Activated T-cell treated with anti-CD3 and anti-CD28 coated beads, Interleukin-2, amount 50 U/mL, for 24 hours (primary cell): ENCODE measurements around the gene FAM13A.
"Not testable (repeated sequence)": the region's sequence is repeated elsewhere in the genome, so short reads cannot be mapped to it uniquely, and the experiment has no call there.

Source experiments
- DNase-seq: peaks from one replicate; pipeline ENCODE4 v3.0.0-alpha.2; 2020
- H3K27ac Mint-ChIP-seq: 2 replicates; pipeline ENCODE4 v1.8.0; 2020; ENCODE audit warnings: mild to moderate bottlenecking, mixed read lengths
- H3K27me3 Mint-ChIP-seq: 2 replicates; pipeline ENCODE4 v1.8.0; 2020; ENCODE audit warnings: mixed read lengths
- H3K36me3 Mint-ChIP-seq: 2 replicates; pipeline ENCODE4 v1.8.0; 2020; ENCODE audit warnings: low read depth, mixed read lengths
- H3K4me1 Mint-ChIP-seq: 2 replicates; pipeline ENCODE4 v1.8.0; 2020; ENCODE audit warnings: low read depth, mixed read lengths
- H3K4me3 Mint-ChIP-seq: 2 replicates; pipeline ENCODE4 v1.8.0; 2020; ENCODE audit warnings: mild to moderate bottlenecking, moderate library complexity, mixed read lengths
- H3K9me3 Mint-ChIP-seq: 2 replicates; pipeline ENCODE4 v1.8.0; 2020; ENCODE audit warnings: mixed read lengths

The FAM13A gene

DNA sequence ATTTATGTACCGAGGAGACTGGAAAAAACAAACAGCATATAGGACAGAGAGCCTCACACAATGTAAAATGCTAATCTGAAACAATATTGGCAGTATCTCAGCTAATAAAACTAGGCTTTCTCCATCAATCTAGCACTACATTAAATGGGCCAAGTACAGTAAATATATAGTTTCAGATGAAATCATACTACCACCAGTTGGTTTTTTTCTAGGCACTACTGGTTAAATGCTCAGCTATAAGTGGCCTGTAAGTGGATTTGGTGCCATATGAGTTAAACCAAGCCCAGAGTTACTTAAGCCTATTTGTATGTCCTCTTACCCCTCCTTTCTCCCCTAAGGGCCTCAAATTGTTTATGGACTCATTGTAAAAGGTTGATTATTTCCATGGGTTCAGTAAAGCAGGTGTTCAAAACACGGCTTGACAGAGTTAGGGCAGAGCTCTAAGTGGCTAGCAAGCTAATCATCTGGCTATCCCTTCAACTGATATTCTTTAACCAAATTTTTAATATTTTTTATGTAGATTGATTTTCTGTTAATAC lies 57.5 kb downstream of the FAM13A start:
- DNase-seq = no peak
- Mint-ChIP-seq H3K4me1 (peaks cover 5% of the 10 kb centered on the region), H3K27ac (no peak overlapping the region), H3K27me3 (no peaks in the 10 kb centered on the region), H3K4me3 (no peak overlapping the region), H3K36me3 (no peaks in the 10 kb centered on the region), H3K9me3 (no peaks in the 10 kb centered on the region)

DNA sequence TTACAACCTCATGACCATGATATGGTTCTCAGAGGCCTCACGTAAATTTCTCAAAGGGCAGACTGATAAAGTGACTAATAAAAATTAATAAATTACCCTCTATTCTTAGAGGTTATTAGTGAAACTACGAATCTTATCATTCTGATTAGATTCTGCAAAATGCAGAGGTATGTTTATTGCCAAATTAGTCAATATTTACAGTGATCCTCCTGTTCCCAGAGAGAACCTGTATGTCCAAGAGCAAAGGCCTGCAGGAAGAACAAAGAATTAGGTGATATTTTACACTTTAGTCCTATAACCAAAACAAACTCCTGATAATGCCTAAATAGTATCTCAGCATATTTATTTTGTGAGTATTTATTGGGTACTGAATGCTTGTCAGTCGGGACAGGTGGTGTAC lies 58.1 kb downstream of the FAM13A start:
- no peak for DNase-seq
- H3K4me3 Mint-ChIP-seq = no peak overlapping the region
- no peaks in the 10 kb centered on the region for H3K36me3 Mint-ChIP-seq
- peaks cover 5% of the 10 kb centered on the region for H3K4me1 Mint-ChIP-seq
- H3K27me3 Mint-ChIP-seq = no peaks in the 10 kb centered on the region
- H3K27ac Mint-ChIP-seq = no peak overlapping the region
- H3K9me3 Mint-ChIP-seq = no peaks in the 10 kb centered on the region

DNA sequence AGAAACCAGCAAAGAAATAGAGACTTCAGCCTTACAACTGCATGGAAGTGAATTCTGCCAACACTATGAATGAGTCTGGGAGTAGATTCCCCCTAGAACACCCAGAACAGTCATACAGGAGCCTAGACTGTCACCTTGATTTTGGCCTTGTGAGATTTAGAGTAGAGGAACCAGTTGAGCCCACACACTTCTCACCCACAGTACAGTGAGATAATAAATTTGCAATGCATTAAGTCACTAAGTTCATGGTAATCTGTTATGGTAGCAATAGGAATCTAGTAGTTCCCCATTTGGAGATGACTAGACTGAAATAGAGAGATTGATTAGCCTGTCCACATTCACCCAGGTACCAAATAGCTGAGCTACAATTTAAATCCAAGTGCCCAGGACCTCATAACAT lies 59.0 kb downstream of the FAM13A start:
- H3K9me3 Mint-ChIP-seq = no peaks in the 10 kb centered on the region

DNA sequence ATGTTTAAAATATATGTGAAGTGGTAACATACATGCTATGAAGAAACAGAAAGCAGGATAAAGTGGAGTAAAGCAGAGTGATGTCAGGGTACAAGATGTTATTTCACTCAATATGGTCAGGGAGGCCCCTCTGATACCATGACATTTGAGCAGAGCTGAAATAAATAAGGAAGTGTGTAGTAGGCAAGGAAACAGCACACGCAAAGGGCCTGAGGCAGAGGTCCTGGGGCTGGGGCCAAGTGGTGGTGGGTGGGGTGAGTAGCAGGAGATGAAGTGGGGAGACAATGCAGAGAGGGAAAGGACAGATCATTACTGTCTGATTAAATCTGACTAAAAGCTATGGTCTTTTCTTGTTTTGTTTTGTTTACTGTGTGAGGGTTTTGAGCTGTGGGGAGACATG lies 61.1 kb downstream of the FAM13A start:
- no peaks in the 10 kb centered on the region for H3K27me3 Mint-ChIP-seq
- no peak overlapping the region for H3K4me3 Mint-ChIP-seq
- H3K36me3 Mint-ChIP-seq = no peaks in the 10 kb centered on the region
- no peak for DNase-seq
- H3K9me3 Mint-ChIP-seq = no peaks in the 10 kb centered on the region
- no peak overlapping the region for H3K27ac Mint-ChIP-seq
- peaks cover 3% of the 10 kb centered on the region for H3K4me1 Mint-ChIP-seq

More for the DNA sequence above, 59.0 kb downstream of the FAM13A start:
- Mint-ChIP-seq H3K4me3 (no peak overlapping the region), H3K27me3 (no peaks in the 10 kb centered on the region), H3K27ac (no peak overlapping the region), H3K4me1 (peaks cover 5% of the 10 kb centered on the region), H3K36me3 (no peaks in the 10 kb centered on the region)
- DNase-seq = no peak

DNA sequence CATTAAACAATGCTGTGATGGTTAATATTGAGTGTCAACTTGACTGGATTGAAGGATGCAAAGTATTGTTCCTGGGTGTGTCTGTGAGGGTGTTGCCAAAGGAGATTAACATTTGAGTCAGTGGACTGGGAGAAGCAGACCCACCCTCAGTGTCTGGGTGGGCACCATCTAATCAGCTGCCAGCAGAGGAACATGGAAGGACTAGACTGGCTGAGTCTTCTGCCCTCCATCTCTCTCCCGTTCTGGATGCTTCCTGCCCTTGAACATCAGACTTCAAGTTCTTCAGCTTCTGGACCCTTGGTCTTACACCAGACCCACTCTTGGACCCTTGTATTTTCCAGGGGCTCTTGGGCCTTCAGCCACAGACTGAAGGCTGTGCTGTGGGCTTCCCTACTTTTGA lies 61.7 kb downstream of the FAM13A start:
- not testable (repeated sequence) for DNase-seq, H3K4me1 Mint-ChIP-seq, H3K4me3 Mint-ChIP-seq, H3K27me3 Mint-ChIP-seq, H3K36me3 Mint-ChIP-seq, H3K9me3 Mint-ChIP-seq, H3K27ac Mint-ChIP-seq

DNA sequence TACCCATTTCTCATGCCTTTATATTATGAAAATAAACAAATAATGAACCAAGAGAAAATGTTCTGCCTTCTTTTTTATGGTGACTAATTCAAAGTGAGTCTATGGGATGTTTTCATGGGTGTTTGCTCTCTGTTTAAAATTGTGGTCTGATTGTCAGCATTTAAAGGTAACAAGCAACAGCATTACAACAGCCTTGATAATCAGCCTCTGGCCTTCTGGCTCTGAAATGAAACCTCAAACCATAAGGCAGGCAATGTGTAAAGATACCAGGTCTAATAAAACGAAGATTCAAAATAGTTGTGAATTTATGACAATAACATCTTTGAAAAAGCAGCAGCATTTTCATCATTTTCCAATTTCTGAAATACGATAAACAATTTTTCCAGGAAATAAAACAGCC lies 63.7 kb downstream of the FAM13A start:
- Mint-ChIP-seq H3K27me3 (no peaks in the 10 kb centered on the region), H3K4me3 (no peak overlapping the region), H3K9me3 (no peaks in the 10 kb centered on the region), H3K4me1 (no peaks in the 10 kb centered on the region), H3K27ac (no peak overlapping the region), H3K36me3 (no peaks in the 10 kb centered on the region)
- DNase-seq = no peak

DNA sequence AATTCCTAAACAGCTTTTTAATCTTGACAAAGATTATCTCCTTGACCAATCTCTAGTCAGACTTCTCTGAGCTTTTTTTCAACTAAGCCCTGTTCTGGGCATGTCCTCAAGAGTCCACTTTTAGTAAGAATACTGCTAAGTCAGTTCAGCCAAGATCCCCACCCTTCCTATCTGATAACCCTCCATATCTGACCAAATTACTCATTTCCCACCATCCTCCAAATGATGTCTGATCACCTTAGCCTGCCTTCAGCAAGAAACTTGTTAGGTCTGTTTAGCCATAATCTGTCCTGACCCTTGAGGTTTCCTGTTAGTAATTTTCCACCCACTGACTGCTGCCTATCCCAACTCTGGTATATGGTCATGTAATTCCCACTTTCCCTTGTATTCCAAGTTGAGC lies 65.2 kb downstream of the FAM13A start:
- Mint-ChIP-seq H3K4me3 (no peak overlapping the region), H3K27ac (no peak overlapping the region), H3K27me3 (no peaks in the 10 kb centered on the region), H3K4me1 (no peaks in the 10 kb centered on the region), H3K36me3 (no peaks in the 10 kb centered on the region), H3K9me3 (no peaks in the 10 kb centered on the region)
- no peak for DNase-seq

DNA sequence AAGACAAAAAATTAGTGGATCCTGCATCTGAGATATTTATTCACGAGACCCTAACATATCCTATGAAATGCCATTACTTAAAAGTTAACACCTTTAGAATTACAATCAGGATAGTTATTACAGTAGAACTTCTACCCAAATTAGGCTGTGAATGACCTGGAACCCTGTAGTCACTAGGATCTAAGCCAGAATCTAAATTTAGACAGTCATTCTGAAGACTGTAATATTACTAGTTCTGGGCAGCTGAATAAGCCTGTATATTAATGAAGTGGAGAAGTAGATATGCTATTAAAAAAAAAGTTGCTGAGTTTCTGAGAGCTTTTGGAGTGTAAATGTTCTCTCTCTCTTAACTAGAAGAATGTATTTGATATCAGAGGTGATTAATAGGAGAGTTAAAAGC lies 67.0 kb downstream of the FAM13A start:
- Mint-ChIP-seq H3K36me3 (no peaks in the 10 kb centered on the region), H3K4me3 (no peak overlapping the region), H3K27ac (no peak overlapping the region), H3K4me1 (no peaks in the 10 kb centered on the region), H3K9me3 (no peaks in the 10 kb centered on the region), H3K27me3 (no peaks in the 10 kb centered on the region)
- DNase-seq = no peak

DNA sequence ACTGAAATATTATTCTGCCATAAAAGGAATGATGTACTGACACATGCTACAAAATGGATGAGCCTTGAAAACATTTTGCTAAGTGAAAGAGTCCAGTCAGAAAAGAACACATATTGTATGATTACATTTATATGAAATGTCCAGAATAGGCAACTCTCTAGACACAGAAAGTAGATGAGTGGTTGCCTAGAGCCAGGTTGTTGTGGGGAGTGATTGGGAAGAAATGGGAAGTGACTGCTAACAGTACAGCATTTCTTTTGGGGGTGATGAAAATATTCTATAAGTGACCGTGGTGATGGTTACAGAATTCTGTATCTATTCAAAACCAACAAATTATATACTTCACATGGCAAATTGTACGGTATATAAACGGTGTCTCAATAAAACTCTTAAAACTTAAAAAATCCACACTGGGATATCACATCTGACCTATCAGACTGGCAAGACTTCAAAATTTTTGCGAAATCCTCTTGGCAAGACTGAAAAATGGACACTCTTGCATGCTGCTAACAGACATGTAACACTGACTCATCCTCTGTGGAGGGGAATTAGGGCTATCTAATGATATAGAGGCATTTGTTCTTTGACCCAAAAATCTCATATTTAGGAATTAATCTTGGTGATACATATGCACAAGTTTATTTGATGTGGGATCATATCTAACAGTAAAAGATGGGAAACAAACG lies 71.8 kb downstream of the FAM13A start:
- Mint-ChIP-seq H3K4me1 (no peaks in the 10 kb centered on the region), H3K4me3 (no peak overlapping the region), H3K27ac (no peak overlapping the region), H3K36me3 (no peaks in the 10 kb centered on the region), H3K9me3 (no peaks in the 10 kb centered on the region), H3K27me3 (no peaks in the 10 kb centered on the region)
- DNase-seq = no peak

DNA sequence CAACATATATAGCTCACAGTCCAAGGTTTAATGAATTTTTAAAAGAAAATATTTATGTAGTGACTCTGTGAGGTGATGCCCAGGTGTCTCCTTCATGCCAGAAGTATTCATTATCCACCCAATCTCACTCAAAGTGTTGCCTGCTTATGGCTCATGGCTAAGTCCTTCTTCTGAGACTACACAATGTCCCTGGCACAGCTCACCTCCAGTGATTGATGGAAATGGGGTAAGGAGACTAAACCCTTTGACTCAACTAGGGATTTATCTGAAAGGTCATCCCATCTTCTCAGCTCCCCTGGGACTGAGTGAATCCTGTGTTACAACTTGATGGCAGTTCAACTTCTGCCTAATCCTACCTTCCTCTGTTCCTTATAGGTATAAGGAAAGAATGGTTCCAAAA lies 74.2 kb downstream of the FAM13A start:
- Mint-ChIP-seq H3K27ac (no peak overlapping the region), H3K27me3 (no peaks in the 10 kb centered on the region), H3K36me3 (no peaks in the 10 kb centered on the region), H3K9me3 (no peaks in the 10 kb centered on the region), H3K4me3 (no peak overlapping the region), H3K4me1 (no peaks in the 10 kb centered on the region)
- no peak for DNase-seq

DNA sequence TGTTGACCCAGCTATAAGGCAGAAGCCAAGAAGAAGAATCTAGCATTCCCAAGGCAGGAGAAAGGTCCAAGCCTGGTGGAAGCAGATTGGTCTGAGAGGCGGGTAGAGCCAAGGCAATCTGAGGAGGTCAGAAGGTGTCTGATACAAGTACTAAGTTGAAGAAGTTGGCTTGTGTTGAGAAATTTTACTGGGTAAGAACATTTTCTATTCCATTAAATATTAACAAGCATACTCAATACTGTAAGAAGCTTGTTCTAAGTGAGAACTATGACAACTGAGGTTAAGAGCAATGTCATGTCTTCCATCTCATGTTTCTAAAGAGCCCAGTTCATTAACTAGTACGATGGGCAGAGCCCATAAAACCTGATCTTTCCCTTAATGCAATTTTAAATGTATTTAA lies 75.0 kb downstream of the FAM13A start:
- H3K27ac Mint-ChIP-seq = no peak overlapping the region
- no peak for DNase-seq
- no peaks in the 10 kb centered on the region for H3K27me3 Mint-ChIP-seq
- no peaks in the 10 kb centered on the region for H3K36me3 Mint-ChIP-seq
- H3K9me3 Mint-ChIP-seq = no peaks in the 10 kb centered on the region
- H3K4me1 Mint-ChIP-seq = no peaks in the 10 kb centered on the region
- H3K4me3 Mint-ChIP-seq = no peak overlapping the region

DNA sequence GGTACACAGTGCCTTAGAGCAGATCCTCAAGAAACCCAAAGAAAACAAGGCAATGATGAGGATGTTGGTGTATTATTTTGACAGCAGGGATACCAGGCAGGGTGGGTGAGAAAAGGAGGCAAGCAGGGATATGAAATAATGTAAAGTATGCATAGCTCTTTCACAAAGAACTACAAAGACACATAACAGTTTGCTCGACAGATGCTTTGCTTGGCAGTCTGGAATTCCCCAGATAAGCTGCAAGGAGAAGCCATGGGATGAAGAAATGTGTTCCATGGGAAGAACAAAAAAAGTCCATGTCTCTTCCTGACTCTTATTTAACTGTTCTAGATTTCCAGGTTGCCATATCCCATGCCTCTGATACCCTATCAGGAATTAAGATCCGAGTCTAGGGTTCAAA lies 75.4 kb downstream of the FAM13A start:
- H3K27ac Mint-ChIP-seq = no peak overlapping the region

DNA sequence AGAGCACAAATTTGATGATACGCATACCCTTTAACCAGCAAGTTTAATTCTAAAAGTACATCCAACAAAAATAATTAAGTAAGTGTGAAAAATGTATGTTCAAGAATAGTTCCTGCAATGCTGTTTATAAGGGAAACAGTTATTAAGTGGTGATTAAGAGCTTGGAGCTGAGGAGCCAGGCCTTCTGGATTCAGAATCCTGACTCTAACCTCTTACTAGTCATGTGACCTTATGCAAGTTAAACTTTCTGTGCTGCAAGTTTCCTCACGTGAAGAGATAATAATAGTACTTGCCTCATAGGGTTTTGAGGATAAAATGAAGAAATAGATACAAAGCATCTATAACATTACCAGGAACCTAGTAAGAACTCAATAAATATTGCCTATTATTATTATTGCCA lies 77.7 kb downstream of the FAM13A start:
- no peak for DNase-seq
- Mint-ChIP-seq H3K4me3 (no peak overlapping the region), H3K36me3 (no peaks in the 10 kb centered on the region), H3K27me3 (no peaks in the 10 kb centered on the region), H3K9me3 (no peaks in the 10 kb centered on the region), H3K4me1 (no peaks in the 10 kb centered on the region), H3K27ac (no peak overlapping the region)

More for the DNA sequence above, 75.4 kb downstream of the FAM13A start:
- DNase-seq = no peak
- Mint-ChIP-seq H3K36me3 (no peaks in the 10 kb centered on the region), H3K4me1 (no peaks in the 10 kb centered on the region), H3K27me3 (no peaks in the 10 kb centered on the region), H3K9me3 (no peaks in the 10 kb centered on the region), H3K4me3 (no peak overlapping the region)

DNA sequence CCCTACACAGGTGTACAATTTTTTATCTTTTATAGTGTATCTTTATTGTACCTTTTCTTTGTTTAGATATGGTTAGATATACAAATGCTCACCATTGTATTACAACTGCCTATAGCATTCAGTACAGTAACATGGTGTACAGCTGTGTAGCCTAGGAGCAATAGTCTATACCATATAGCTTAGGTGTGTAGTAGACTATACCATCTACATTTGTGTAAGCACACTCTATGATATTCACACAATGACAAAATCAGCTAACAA lies 80.3 kb downstream of the FAM13A start:
- no peak overlapping the region for H3K27ac Mint-ChIP-seq
- no peaks in the 10 kb centered on the region for H3K36me3 Mint-ChIP-seq
- no peaks in the 10 kb centered on the region for H3K4me1 Mint-ChIP-seq
- peaks cover 9% of the 10 kb centered on the region for H3K9me3 Mint-ChIP-seq
- no peak overlapping the region for H3K4me3 Mint-ChIP-seq
- DNase-seq = no peak
- H3K27me3 Mint-ChIP-seq = no peaks in the 10 kb centered on the region

DNA sequence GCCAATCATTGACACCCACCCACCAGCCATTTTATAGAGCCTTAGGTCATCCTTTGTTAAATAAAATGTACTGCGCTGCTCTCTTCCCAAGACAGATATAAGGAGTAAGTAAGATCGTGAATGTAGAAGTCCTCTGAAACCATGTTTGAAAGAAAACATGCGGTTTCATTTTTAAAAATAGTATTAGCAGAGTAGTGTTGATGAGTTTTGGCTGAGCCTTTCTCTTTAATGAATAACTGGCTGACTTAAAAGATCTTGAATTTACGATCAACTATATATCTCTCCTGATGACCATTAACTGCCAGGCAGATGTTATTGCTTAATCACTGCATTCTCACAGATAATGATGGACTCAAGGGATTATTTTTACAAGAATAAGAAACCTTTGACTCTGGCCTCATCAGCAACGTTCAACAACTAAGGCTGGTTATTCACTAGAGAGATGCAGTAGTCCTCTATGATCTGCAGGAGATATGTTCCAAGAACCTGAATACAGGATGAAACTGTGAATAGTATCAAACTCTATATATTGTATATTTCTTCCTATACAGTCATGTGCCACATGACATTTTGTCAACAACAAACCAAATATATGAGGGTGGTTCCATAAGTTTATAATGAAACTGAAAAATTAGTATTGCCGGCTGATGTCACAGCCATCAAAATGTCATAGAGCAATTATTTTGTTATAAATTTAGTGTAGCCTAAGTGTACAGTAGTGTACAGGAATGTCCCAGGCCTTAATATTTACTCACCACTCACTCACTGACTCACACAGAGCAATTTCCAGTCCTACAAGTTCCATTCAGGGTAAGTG lies 80.8 kb downstream of the FAM13A start:
- no peak overlapping the region for H3K4me3 Mint-ChIP-seq
- H3K9me3 Mint-ChIP-seq = peaks cover 9% of the 10 kb centered on the region
- no peaks in the 10 kb centered on the region for H3K27me3 Mint-ChIP-seq
- H3K27ac Mint-ChIP-seq = no peak overlapping the region
- H3K36me3 Mint-ChIP-seq = no peaks in the 10 kb centered on the region
- H3K4me1 Mint-ChIP-seq = no peaks in the 10 kb centered on the region
- DNase-seq = no peak
